Dermis lymphatic vessel endothelial cell (primary cell): ENCODE results near the gene RAB3IP. TPM values are rescaled to one million over a fixed set of nuclear protein-coding genes. Genes with fewer than 3 reads are reported as not detected.

ENCODE experiments used
- total RNA-seq: library from RNA; depleted of rRNA; stranded (reverse); fragments of >200 nt; gene quantifications from 2 replicates; pipeline ENCODE4 v1.2.1, GENCODE V29; 2014

RAB3IP gene
- 6.9 and 7.6 TPM in 2 replicates for total RNA-seq

GRCh38 chr12:69738351-69739286 lies at the start of gene RAB3IP:
TSS of gene RAB3IP (plus strand) at chr12:69738860. CDS start at chr12:69755409, 16,549 bp downstream.

GRCh38 chr12:69698769-69699540 lies 39.7 kb upstream of the RAB3IP start, which contains the start of gene BEST3:
TSS of gene BEST3 (minus strand) at chr12:69699303. CDS start at chr12:69697798, 1,505 bp downstream.

GRCh38 chr12:69824966-69825560 lies 86.4 kb downstream of the RAB3IP start, which contains the start of gene MYRFL:
TSS of gene MYRFL (plus strand) at chr12:69825227. CDS start at chr12:69825518, 291 bp downstream.

Other genes with a start within 250 kb of the RAB3IP start
- gene CCT2, start 153.4 kb upstream of the RAB3IP start, total RNA-seq = 156 and 278 TPM in 2 replicates
- not detected in 2 replicates for gene LRRC10, start 128.0 kb upstream of the RAB3IP start, total RNA-seq
- gene BEST3, start 39.6 kb upstream of the RAB3IP start, total RNA-seq = 0.11 TPM in 1 of 2 replicates, not detected in the other
- under 0.01 TPM in 1 of 2 replicates, not detected in the other for gene MYRFL, start 86.4 kb downstream of the RAB3IP start, total RNA-seq